ENCODE results near the gene CPLANE2.

GRCh38 chr1:16183179-16183578 lies 53.8 kb downstream of the CPLANE2 start:
- TF ChIP-seq CTCF (IDR thresholded peaks at IDR 0.05) (no peak), HMGXB4 (CRISPR knock-in tag; IDR thresholded peaks at IDR 0.05) (no peak), IRF1 (CRISPR knock-in tag; IDR thresholded peaks at IDR 0.05) (no peak), E2F1 (CRISPR knock-in tag; IDR thresholded peaks at IDR 0.05) (no peak), GABPB1 (CRISPR knock-in tag; IDR thresholded peaks at IDR 0.05) (no peak), FOXP4 (CRISPR knock-in tag; IDR thresholded peaks at IDR 0.05) (no peak), SMAD3 (CRISPR knock-in tag; IDR thresholded peaks at IDR 0.05; ENCODE audit: borderline replicate concordance) (no peak), SP1 (CRISPR knock-in tag; conservative IDR thresholded peaks at IDR 0.05) (no peak), CBFB (CRISPR knock-in tag; IDR thresholded peaks at IDR 0.05; ENCODE audit: low read depth) (no peak), HMGA2 (CRISPR knock-in tag; IDR thresholded peaks at IDR 0.05) (no peak)

Data from WTC11 (cell line).